ENCODE measurements around the gene CCM2.
A peak's percentile ranks its signal among the peaks of the same experiment; 100 is the strongest.

The CCM2 gene

DNA sequence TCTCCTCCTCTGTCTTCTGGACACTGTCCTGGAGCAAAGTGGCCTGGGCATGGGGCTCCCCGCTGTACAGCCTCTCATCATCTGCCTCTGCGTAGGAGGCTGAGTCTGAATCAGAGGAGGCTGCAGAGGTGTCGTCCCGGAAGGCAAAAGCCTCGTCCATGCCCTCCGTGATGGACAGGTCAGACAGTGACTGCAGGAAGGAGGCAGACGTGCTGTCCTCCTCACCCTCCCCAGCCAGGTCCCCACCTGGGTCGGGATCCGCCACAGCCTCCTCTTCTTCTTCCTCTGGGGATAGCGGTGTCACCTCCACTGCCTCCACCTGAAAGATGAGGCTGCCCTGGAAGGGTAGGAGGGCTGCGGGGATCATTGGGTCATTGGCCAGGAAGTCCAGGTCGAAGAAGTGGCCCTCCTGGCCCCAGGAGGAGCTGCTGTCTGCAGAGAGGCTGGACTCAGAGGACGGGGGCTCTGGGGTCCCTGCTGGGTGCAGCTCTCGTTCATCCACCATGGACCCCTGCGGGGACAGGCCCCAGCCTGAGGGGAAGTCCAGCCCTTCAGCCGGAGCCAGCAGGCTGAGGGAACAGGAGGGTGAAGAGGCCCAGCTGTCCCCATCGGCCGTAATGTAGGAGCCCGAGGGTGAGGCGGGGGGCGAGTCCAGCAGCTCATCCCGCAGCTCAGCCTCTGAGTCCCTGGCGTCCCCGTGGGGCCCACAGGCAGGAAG, 85.1 kb downstream of the CCM2 start:
- no peak for DNase-seq

GRCh38 chr7:45085619-45086200, 85.7 kb downstream of the CCM2 start:
- DNase-seq: no peak

GRCh38 chr7:45086331-45087065, 86.5 kb downstream of the CCM2 start:
- no peak for DNase-seq

- no peak for DNase-seq
Measured at GRCh38 chr7:45087301-45088145, 87.5 kb downstream of the CCM2 start.

DNA sequence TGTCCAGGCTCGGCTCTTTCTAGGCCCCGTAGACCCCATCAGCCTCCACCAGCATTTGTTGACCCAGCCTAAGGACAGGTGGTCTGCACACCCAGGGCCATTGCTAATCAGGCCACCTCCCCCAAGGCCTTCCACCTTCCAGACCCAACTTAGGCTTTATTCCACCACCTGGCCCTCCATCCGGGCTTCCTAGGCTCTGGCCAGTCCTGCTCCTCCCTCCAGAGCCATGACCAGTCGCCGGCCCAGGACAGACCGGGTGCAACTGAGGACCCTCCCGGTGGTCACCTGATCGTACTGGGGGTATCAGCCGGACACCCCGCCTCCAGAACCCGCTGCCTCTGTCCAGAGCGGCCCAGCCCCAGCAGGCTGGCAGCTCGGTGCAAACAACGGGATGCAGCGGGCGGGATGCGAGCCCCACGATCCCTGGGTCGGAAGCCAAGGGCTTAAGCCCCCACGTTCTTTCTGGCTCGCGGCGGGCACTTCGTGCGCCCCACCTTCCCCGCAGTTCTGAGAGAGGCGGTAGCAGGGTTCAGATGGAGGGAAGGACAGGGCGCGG, 88.2 kb downstream of the CCM2 start:
- no peak for DNase-seq

DNA sequence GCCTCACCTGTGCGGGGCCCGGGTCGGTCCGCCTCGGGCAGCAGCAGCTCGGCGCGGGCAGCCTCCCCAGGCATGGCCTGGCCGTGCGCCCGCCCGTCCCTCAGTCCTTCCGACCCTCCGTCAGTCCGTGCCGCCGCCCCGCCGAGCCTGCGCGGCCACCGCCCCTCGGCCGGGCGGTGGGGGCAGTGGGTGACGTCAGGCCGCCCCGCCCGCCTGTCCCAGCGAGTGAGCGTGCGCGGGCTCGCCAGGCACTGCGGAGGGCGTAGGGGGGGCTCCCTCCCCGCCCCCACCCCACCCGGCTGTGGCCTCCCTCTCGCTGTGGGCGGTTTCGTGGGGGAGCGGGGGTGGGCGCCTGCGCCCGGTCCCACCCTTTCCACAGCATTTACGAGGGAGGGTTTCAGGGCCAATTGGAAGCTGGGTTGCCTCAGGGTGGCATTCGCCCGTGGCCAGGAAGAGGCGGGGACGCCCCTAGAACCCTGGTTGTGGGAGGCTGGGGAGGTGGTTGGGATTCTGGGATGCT, 88.9 kb downstream of the CCM2 start, which contains the start of gene NACAD:
NACAD (minus strand) TSS at position 149 of the 520 bp plus-strand sequence; CDS start at position 74, 75 bp downstream.
- DNase-seq: no peak

GRCh38 chr7:45089341-45089891, 89.4 kb downstream of the CCM2 start:
- peak; percentile 86 for DNase-seq

- DNase-seq: no peak
Measured at GRCh38 chr7:45092100-45092930, 92.3 kb downstream of the CCM2 start.

DNA sequence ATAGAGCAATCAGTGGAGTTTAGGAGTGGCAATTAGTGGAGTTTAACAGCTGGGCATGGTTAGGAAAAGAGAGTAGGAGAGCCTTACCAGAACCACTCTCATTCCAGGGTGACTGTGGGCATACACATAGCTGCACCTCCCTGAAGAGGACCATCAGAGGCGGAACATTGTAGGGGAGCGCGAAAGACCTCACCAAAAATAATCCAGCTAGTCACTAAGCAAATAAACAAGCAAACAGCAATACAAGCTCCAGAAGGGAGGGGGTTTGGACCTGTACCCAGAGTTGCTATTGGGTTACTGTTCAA, 92.9 kb downstream of the CCM2 start:
- no peak for DNase-seq

GRCh38 chr7:45098983-45099839, 99.2 kb downstream of the CCM2 start:
- no peak for DNase-seq

GRCh38 chr7:45099891-45100760, 100.1 kb downstream of the CCM2 start:
- no peak for DNase-seq

GRCh38 chr7:45100761-45101480, 100.9 kb downstream of the CCM2 start:
- no peak for DNase-seq

DNA sequence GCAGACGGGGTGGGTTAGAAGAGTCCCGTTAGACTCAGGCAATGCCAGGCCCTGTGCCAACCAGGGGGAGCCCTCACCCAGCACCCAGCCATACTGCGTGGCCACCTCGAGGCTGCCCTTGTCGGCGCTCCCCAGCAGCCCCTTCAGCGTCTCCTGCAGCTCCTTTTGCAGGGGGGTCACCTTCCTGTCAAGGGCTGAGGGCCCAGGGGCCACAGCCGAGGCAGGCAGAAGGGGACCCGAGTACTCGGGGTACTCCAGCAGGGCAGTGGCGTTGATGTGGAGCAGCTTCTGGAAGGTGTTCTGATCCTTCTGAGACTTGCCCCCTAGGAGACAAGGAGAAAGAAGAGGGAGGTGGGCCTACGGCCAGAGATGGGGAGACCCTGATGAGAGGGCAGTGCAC, 101.7 kb downstream of the CCM2 start:
- DNase-seq: no peak

DNA sequence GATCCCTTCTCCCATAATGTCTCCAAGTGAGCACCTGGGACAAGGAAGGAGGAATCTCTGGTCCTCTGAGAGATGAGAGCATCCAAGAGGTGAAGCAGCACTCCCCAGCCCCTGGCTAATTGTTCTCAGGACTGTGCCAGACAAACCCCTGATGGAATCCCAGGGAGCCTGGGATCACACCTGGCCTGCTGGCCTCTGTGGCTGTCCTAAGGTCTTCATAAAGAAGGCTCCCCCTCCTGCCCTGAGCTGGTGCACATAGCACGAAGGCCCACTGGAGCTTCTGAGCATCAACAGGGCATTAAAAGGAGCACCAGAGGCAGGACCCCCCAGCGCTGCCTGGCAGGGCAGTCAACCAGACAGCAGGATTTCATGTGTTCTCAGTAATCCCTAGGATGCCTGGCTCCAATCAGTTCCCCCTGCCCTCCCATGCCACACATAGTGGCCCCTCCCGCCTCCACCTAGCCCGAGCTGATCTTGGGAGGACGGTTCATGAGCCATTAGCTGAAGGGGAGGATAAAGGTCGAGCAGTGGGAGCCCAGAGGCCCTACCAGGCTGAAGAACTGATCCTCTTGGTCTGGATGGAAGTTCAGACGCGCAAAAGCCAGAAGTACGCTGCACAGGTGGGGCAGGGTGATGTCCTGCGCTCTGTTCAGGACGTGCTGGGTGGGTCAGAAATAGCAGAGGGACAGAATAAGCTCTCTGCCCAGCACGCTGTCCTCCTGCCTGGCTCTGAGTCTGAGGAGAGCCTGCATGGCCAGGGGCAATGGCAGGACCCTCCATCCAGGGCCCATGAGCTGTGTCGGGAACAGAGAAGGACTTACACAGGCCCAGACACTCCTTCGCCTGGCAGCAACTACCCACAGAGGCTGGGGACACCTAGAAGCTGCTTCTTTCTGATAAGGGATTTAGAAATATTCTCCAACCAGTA, 103.0 kb downstream of the CCM2 start:
- DNase-seq: no peak

DNA sequence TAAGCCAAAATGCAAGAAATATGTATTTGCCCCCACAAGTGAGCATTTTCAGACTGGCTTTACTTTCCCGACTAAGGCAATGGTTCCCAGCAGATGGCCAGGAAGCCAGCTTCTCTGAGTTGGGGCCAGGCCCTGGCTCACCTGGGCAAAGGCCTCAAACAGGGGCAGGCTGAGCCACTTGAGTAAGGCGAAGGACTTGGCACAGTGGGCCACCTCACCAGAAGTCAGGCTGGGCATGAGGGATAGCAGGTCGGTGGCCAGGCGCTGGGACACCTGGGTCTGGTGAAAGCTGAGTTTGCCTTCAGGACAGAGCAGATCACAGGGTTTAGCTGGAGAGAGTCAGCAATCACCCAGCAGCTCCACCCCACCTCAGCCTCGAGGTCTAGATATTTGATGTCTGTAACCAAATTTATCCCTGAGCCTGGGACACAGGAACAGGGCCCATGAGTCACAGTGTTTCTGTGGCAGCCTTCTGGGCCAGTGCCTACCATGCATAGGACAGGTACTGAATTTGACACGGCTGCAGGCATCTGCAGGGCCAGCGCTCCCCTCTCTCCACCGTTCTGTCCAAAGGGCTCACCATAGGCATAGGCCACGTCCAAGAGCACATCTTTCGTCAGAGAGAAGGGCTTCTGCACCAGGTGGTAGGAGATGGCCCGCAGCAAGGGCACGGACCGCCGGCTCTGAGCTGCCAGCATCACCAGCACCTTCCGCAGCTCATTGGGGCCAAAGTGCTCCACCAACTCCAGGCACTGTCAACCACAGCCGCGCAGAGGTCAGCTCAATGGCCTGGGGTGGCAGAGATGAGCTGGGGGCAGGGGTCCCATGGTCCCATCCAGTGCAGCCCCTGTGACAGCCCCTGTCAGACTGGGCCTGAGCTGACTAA, 104.2 kb downstream of the CCM2 start:
- DNase-seq: no peak

- DNase-seq: no peak
Measured at GRCh38 chr7:45104844-45105587, 105.0 kb downstream of the CCM2 start.

All from activated CD8-positive, alpha-beta memory T cell treated with anti-CD3 and anti-CD28 coated beads, Interleukin-2, amount 50 U/mL, for 48 hours (primary cell).